Panc1 (cell line): Measurements from ENCODE around the gene KCNE3. TPM values are rescaled to one million over a fixed set of nuclear protein-coding genes. Genes with fewer than 3 reads are reported as not detected.

Source experiments
- ATAC-seq: fragments of 200-7000 bp; cut with Tn5 transposase; 2 replicates; pipeline ENCODE4 v1.9.1; 2020; ENCODE audit warnings: mild to moderate bottlenecking, moderate library complexity
- BruUV-seq: library from RNA; stranded (reverse); fragments of 400-500 nt; replicated peaks from 2 replicates; lab custom pipeline; 2021; lab: Mats Ljungman, UMichigan
- CTCF ChIA-PET: fragments of 300-600 bp; sonication (Branson Sonifier 250); formaldehyde crosslinking; loops from one replicate; lab custom pipeline; 2022; ENCODE audit warnings: antibody characterized with exemption; lab: Charles Lee
- POLR2A ChIA-PET: fragments of 300-600 bp; sonication (Branson Sonifier 250); formaldehyde crosslinking; loops from one replicate; lab custom pipeline; 2022; ENCODE audit warnings: antibody characterized with exemption; lab: Charles Lee
- DNase-seq: peaks from one replicate; pipeline ENCODE4 v3.0.0-alpha.2; 2010; ENCODE audit warnings: low read depth, low spot score
- H3K27ac ChIP-seq: 2 replicates; pipeline ENCODE4 v1.5.1; 2011; ENCODE audit warnings: mild to moderate bottlenecking, low read length, inconsistent platforms
- H3K27me3 ChIP-seq: fragments of 200-500 bp; sonication (Bioruptor generic); 2 replicates; pipeline ENCODE4 v1.6.0; 2014; ENCODE audit warnings: low read length, inconsistent platforms; ENCODE audit not compliant: control insufficient read depth, insufficient read depth
- H3K36me3 ChIP-seq: fragments of 200-500 bp; sonication (Bioruptor generic); 2 replicates; pipeline ENCODE4 v1.5.1; 2014; ENCODE audit warnings: inconsistent platforms, mild to moderate bottlenecking, low read length, moderate library complexity; ENCODE audit not compliant: control insufficient read depth, insufficient read depth
- H3K4me1 ChIP-seq: 2 replicates; pipeline ENCODE4 v1.5.1; 2011; ENCODE audit warnings: inconsistent platforms, mild to moderate bottlenecking, low read length, moderate library complexity; ENCODE audit not compliant: control insufficient read depth, insufficient read depth
- H3K4me3 ChIP-seq, 2 experiments: 2 replicates each; pipeline ENCODE4 v1.5.1; 2011 to 2012; ENCODE audit warnings: low read depth in 2 of 2, low read length in 2 of 2, mild to moderate bottlenecking in 2 of 2, inconsistent platforms in 1 of 2, moderate library complexity in 1 of 2
- H3K9me3 ChIP-seq: fragments of 200-500 bp; sonication (Bioruptor generic); 2 replicates; pipeline ENCODE4 v1.5.1; 2014; ENCODE audit warnings: low read depth, mild to moderate bottlenecking, inconsistent platforms, low read length, moderate library complexity; ENCODE audit not compliant: control insufficient read depth, insufficient read depth
- POLR2AphosphoS5 ChIP-seq: IDR thresholded peaks from 2 replicates; pipeline ENCODE4 v1.6.1; 2012; ENCODE audit warnings: mild to moderate bottlenecking, low read depth, low read length, moderate library complexity
- SIN3A ChIP-seq: IDR thresholded peaks from 2 replicates; pipeline ENCODE4 v1.6.1; 2012; ENCODE audit warnings: low read depth, mild to moderate bottlenecking, low read length, moderate library complexity, borderline replicate concordance; ENCODE audit not compliant: insufficient read depth
- in situ Hi-C: cut with HindIII; loops from 2 replicates; pipeline ENCODE4 v1.10.0; 2016; ENCODE audit warnings: low sequenced_read_pairs, low pct_unique_long_range_greater_than_20kb
- intact Hi-C: fragments of 100-400 bp; cut with micrococcal nuclease; formaldehyde crosslinking; loops from one replicate; pipeline ENCODE4 v1.10.0; 2022; ENCODE audit not compliant: unreplicated experiment
- total RNA-seq: library from RNA; stranded (reverse); gene quantifications from one replicate; pipeline ENCODE4 v1.2.1, GENCODE V29; 2021; ENCODE audit not compliant: unreplicated experiment
- TF ChIP-seq, protein P1 (sequence below): fragments of 450-650 bp; IDR thresholded peaks from 2 replicates; pipeline ENCODE4 v1.5.1; 2017; ENCODE audit warnings: mild to moderate bottlenecking
- TF ChIP-seq, protein P2 (sequence below), 2 experiments: IDR thresholded peaks; 2 replicates each; pipeline ENCODE4 v1.6.1; 2011 to 2012; ENCODE audit warnings: low read depth in 2 of 2, control low read depth in 1 of 2, low read length in 1 of 2, mild to moderate bottlenecking in 1 of 2, moderate library complexity in 1 of 2; ENCODE audit not compliant: insufficient read depth in 1 of 2

The KCNE3 gene
- total RNA-seq, 1 experiment from 2014 or later, result 0.15 TPM

DNA sequence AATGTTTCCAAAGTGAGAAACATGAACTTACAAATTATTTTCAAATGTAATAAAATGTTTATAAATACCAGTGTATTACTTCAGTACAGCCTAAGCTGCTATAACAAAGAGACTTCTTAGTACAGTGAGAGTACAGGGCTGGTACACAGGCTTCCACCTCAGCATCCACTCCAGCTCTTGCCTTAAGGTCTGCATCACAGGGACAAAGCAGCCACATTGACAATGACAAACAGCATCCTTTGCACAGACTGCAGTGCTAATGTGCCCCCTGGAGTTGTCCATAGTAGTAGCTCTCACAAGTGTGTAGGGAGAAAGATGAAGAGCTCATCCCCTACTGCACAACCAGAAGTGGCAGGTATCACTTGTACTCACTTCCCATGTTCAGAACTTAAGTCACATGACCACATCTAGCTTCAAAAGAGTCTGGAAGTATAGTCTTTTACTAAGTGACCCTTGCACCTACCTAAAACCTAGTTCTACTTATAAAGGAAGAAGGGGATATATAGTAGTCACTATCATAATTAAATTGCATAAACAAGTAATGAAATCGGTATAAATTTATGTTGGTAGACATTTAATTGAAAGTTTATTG, 36.8 kb upstream of the KCNE3 start:
- Histone ChIP-seq H3K27ac (no peak overlapping the region), H3K9me3 (peaks cover 5% of the 10 kb centered on the region; the same call in 1 of the 2 replicates), H3K36me3 (no peaks in the 10 kb centered on the region), H3K27me3 (no peaks in the 10 kb centered on the region), H3K4me1 (peaks cover 4% of the 10 kb centered on the region; the same call in 1 of the 2 replicates), H3K4me3 (no peak overlapping the region)
- TF ChIP-seq POLR2AphosphoS5, result no peak
- TF ChIP-seq, protein P1, sequence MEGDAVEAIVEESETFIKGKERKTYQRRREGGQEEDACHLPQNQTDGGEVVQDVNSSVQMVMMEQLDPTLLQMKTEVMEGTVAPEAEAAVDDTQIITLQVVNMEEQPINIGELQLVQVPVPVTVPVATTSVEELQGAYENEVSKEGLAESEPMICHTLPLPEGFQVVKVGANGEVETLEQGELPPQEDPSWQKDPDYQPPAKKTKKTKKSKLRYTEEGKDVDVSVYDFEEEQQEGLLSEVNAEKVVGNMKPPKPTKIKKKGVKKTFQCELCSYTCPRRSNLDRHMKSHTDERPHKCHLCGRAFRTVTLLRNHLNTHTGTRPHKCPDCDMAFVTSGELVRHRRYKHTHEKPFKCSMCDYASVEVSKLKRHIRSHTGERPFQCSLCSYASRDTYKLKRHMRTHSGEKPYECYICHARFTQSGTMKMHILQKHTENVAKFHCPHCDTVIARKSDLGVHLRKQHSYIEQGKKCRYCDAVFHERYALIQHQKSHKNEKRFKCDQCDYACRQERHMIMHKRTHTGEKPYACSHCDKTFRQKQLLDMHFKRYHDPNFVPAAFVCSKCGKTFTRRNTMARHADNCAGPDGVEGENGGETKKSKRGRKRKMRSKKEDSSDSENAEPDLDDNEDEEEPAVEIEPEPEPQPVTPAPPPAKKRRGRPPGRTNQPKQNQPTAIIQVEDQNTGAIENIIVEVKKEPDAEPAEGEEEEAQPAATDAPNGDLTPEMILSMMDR, result 0 out of 2 replicates have a peak, but pooled peaks have one; percentile 19
- BruUV-seq, result no TSS peak
- intact Hi-C loops (no loop called here), in situ Hi-C loops (no loop called here)
- ATAC-seq (peak; percentile 57; the same call in 1 of the 2 replicates), DNase-seq (no peak)
- ChIA-PET CTCF (interaction anchor here (1.1 kb wide), 1 partner anchor 67 kb away, joined by 3 read pairs; no protein-coding TSS in a partner anchor), POLR2A (no interaction called here)

DNA sequence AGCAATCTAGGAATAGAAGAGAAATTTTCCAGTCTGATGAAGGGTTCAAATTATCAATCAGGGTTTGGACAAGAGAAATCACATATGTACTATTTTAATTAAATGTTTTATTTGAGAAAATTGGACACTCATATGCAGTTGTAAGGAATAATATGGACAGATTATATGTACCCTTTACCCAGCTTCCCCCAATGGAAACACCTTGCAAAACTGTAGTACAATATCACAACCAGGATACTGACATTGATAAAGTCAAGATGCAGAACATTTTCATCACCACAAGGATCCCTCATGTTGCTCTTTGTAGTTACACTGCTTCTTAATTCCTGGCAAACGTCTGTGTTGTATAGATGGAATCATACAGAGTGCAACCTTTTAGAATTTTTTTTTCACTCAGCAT, 27.6 kb upstream of the KCNE3 start:
- peaks cover 9% of the 10 kb centered on the region for H3K4me1 ChIP-seq
- TSS peak; percentile 63 for BruUV-seq
- no peak overlapping the region for H3K27ac ChIP-seq
- in situ Hi-C loops (no loop called here), intact Hi-C loops (no loop called here)
- H3K27me3 ChIP-seq, result no peaks in the 10 kb centered on the region
- no peaks in the 10 kb centered on the region for H3K9me3 ChIP-seq
- TF ChIP-seq, protein P2, sequence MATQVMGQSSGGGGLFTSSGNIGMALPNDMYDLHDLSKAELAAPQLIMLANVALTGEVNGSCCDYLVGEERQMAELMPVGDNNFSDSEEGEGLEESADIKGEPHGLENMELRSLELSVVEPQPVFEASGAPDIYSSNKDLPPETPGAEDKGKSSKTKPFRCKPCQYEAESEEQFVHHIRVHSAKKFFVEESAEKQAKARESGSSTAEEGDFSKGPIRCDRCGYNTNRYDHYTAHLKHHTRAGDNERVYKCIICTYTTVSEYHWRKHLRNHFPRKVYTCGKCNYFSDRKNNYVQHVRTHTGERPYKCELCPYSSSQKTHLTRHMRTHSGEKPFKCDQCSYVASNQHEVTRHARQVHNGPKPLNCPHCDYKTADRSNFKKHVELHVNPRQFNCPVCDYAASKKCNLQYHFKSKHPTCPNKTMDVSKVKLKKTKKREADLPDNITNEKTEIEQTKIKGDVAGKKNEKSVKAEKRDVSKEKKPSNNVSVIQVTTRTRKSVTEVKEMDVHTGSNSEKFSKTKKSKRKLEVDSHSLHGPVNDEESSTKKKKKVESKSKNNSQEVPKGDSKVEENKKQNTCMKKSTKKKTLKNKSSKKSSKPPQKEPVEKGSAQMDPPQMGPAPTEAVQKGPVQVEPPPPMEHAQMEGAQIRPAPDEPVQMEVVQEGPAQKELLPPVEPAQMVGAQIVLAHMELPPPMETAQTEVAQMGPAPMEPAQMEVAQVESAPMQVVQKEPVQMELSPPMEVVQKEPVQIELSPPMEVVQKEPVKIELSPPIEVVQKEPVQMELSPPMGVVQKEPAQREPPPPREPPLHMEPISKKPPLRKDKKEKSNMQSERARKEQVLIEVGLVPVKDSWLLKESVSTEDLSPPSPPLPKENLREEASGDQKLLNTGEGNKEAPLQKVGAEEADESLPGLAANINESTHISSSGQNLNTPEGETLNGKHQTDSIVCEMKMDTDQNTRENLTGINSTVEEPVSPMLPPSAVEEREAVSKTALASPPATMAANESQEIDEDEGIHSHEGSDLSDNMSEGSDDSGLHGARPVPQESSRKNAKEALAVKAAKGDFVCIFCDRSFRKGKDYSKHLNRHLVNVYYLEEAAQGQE (IDR thresholded peaks at IDR 0.05; ENCODE audit: insufficient read depth in 1 of 2, low read depth in 2 of 2, low read length in 1 of 2), result no peak
- TF ChIP-seq, protein P1, result no peak
- no peak for TF ChIP-seq SIN3A
- H3K4me3 ChIP-seq, result no peak overlapping the region
- no peak for DNase-seq
- POLR2A ChIA-PET, result no interaction called here
- H3K36me3 ChIP-seq, result no peaks in the 10 kb centered on the region
- CTCF ChIA-PET, result no interaction called here
- ATAC-seq, result no peak
